GM18858 (cell line): ENCODE results near the gene MRPS2.

Source experiments
- ATAC-seq: cut with Tn5 transposase; IDR thresholded peaks from one replicate; pipeline ENCODE4 v1.9.1; 2021; ENCODE audit not compliant: unreplicated experiment

Gene MRPS2

DNA sequence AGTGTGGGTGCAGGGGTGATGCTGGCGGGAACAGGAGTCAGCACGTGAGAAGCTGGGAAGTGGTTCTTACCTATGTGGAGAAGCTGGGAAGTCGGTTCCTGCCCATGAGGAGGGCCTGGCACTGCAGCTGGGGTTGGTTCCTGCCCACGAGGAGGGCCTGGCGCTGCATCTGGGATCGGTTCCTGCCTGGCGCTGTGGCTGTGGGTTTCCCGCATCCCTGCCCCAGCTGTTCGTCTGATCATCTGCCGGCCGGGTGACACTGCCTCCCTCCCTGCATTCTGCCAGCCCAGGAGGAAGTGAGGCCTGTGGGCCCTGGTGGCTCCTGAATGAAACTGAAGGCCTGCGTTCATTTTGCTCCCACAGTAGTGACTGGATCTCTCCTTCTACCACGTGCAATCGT is 50.5 kb downstream of the MRPS2 start:
- ATAC-seq = no peak

GRCh38 chr9:135551456-135551855 is 51.0 kb downstream of the MRPS2 start:
- no peak for ATAC-seq

GRCh38 chr9:135552021-135552697 is 51.7 kb downstream of the MRPS2 start:
- ATAC-seq = no peak

GRCh38 chr9:135552698-135553171 is 52.3 kb downstream of the MRPS2 start:
- ATAC-seq = no peak
